ENCODE data around the gene LGR4. TPM values are rescaled to one million over a fixed set of nuclear protein-coding genes. Genes with fewer than 3 reads are reported as not detected.

The LGR4 gene
- total and polyA plus RNA-seq, 10 of the 15 experiments (the other 5 are each of a cell fraction or from before 2014, with no cell fraction given), result under 0.01 to 0.64 (median 0.04) TPM; not detected in 5

DNA sequence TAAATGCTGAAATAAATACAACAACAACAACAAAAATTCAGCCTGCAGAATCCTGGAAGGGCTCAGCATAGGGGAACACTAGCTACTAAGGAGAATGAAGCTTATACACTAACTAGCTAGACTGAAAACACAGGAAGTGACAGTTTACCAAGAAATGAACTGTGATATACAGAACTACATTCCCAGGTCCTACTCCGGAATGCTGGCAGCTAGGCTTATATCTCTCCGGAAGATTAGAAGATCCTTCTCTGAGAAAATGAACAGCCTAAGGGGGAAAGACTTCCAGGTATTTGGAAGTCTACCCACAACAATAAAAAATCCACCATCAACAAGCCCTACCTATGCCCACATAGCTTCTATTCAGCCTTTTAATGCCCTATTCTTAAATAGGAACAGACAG, 140.6 kb downstream of the LGR4 start:
- Histone ChIP-seq H3K4me2 (ENCODE audit: control insufficient read depth, insufficient read depth) (no peak overlapping the region), H3K4me3 (no peak overlapping the region), H3K9ac (ENCODE audit: control insufficient read depth, insufficient read depth, low read length) (no peak overlapping the region), H3K79me2 (ENCODE audit: control insufficient read depth, insufficient read depth, low read length) (no peaks in the 10 kb centered on the region), H3K36me3 (ENCODE audit: control insufficient read depth in 2 of 2, insufficient read depth in 2 of 2, low read length in 1 of 2) (no peaks in the 10 kb centered on the region; a peak in 1 of 4 replicates), H3K9me3 (replicated peaks; ENCODE audit: control insufficient read depth, insufficient read depth, low read length) (no peaks in the 10 kb centered on the region), H3K27me3 (replicated peaks in 1 of 2; ENCODE audit: control insufficient read depth in 2 of 2, insufficient read depth in 2 of 2, low read length in 1 of 2) (no peaks in the 10 kb centered on the region), H4K20me1 (ENCODE audit: control insufficient read depth, insufficient read depth) (no peaks in the 10 kb centered on the region), H3K4me1 (ENCODE audit: control insufficient read depth, insufficient read depth, low read length) (no peaks in the 10 kb centered on the region), H3K27ac (ENCODE audit: control insufficient read depth, insufficient read depth) (no peak overlapping the region), H2AFZ (ENCODE audit: control insufficient read depth, low read depth, low read length) (no peak overlapping the region)
- 93% methylated on average over 2 of the region's 2 CpGs for WGBS (ENCODE audit: insufficient coverage, insufficient replicate concordance, low lambda C conversion rate, missing lambda C conversion rate)
- ATAC-seq, result no peak
- ChIA-PET CTCF (interaction anchor here (0.7 kb wide), 1 partner anchor 290 kb away, joined by 3 read pairs; no protein-coding TSS in a partner anchor), POLR2A (no interaction called here), RAD21 (ENCODE audit: unreplicated experiment) (interaction anchor here (0.7 kb wide), 1 partner anchor 33 kb away, joined by 3 read pairs; no protein-coding TSS in a partner anchor), SMC1A (ENCODE audit: uncharacterized antibody, unreplicated experiment) (no interaction called here)
- TF ChIP-seq CBX5 (IDR thresholded peaks at IDR 0.05; ENCODE audit: low read depth) (no peak), ZBED1 (IDR thresholded peaks at IDR 0.05; ENCODE audit: borderline replicate concordance) (no peak)
- FAIRE-seq, result no peak
- BruUV-seq (replicated peaks), result no TSS peak
- in situ Hi-C loops (cut with MboI) (no loop called here), intact Hi-C loops (cut with micrococcal nuclease; ENCODE audit: unreplicated experiment) (no loop called here)
- DNase-seq (ENCODE audit: low read depth, low spot score), result no peak

DNA sequence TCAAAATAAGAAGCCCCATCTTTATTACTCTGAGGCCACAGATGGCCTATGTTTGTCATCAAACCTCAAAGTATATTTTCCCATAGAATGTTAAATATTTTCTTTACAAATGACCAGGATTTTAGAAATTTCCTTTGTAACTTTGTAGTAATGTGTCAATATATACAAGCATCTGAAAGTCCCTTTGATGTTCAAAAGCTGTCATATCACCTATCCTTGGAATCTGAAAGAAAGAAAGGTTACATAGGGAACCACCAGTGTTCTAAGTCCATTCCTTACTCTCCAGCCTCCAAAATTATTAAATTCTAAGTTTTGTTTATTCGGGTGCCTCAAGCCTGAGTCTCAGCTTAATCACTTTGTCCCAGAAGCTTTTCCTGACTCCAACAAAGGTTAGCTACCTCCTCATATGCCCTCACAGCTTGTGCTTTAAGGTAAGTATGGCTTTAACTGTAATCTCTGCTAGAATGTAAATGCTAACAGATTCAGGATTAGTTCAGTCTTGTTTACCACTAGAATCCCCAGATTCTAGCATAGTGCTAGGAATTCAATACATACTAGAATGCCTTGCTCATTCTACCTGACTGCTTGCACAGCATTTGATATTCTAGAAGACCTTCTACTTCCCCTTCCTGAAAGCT, 141.8 kb downstream of the LGR4 start:
- intact Hi-C loops (cut with micrococcal nuclease; ENCODE audit: unreplicated experiment), result no loop called here
- H3K36me3 ChIP-seq (ENCODE audit: control insufficient read depth in 2 of 2, insufficient read depth in 2 of 2, low read length in 1 of 2), result no peaks in the 10 kb centered on the region
- TF ChIP-seq NFXL1 (IDR thresholded peaks at IDR 0.05; ENCODE audit: borderline replicate concordance), result no peak
- no peak for TF ChIP-seq CREB1 (IDR thresholded peaks at IDR 0.05; ENCODE audit: low read depth)
- no peak for TF ChIP-seq TCF7 (IDR thresholded peaks at IDR 0.05; ENCODE audit: borderline replicate concordance)
- TF ChIP-seq, protein P1, sequence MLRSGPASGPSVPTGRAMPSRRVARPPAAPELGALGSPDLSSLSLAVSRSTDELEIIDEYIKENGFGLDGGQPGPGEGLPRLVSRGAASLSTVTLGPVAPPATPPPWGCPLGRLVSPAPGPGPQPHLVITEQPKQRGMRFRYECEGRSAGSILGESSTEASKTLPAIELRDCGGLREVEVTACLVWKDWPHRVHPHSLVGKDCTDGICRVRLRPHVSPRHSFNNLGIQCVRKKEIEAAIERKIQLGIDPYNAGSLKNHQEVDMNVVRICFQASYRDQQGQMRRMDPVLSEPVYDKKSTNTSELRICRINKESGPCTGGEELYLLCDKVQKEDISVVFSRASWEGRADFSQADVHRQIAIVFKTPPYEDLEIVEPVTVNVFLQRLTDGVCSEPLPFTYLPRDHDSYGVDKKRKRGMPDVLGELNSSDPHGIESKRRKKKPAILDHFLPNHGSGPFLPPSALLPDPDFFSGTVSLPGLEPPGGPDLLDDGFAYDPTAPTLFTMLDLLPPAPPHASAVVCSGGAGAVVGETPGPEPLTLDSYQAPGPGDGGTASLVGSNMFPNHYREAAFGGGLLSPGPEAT (IDR thresholded peaks at IDR 0.05; ENCODE audit: low read depth), result no peak
- TF ChIP-seq BCL11A (IDR thresholded peaks at IDR 0.05; ENCODE audit: low read depth, low read length), result no peak
- TF ChIP-seq, protein P2, sequence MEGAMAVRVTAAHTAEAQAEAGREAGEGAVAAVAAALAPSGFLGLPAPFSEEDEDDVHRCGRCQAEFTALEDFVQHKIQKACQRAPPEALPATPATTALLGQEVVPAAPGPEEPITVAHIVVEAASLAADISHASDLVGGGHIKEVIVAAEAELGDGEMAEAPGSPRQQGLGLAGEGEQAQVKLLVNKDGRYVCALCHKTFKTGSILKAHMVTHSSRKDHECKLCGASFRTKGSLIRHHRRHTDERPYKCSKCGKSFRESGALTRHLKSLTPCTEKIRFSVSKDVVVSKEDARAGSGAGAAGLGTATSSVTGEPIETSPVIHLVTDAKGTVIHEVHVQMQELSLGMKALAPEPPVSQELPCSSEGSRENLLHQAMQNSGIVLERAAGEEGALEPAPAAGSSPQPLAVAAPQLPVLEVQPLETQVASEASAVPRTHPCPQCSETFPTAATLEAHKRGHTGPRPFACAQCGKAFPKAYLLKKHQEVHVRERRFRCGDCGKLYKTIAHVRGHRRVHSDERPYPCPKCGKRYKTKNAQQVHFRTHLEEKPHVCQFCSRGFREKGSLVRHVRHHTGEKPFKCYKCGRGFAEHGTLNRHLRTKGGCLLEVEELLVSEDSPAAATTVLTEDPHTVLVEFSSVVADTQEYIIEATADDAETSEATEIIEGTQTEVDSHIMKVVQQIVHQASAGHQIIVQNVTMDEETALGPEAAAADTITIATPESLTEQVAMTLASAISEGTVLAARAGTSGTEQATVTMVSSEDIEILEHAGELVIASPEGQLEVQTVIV (IDR thresholded peaks at IDR 0.05; ENCODE audit: borderline replicate concordance, partially characterized antibody), result no peak
- TF ChIP-seq NR2C1 (IDR thresholded peaks at IDR 0.05), result no peak
- TF ChIP-seq PAX5 (IDR thresholded peaks at IDR 0.05; ENCODE audit: borderline replicate concordance, low read depth, low read length), result no peak
- no peak for TF ChIP-seq TARDBP (IDR thresholded peaks at IDR 0.05; ENCODE audit: borderline replicate concordance)
- no peak for TF ChIP-seq BACH1 (IDR thresholded peaks at IDR 0.05; ENCODE audit: borderline replicate concordance)
- H3K9ac ChIP-seq (ENCODE audit: control insufficient read depth, insufficient read depth, low read length), result no peak overlapping the region
- BruUV-seq (replicated peaks), result no TSS peak
- 100% methylated on average over 1 of the region's 1 CpG for WGBS (ENCODE audit: insufficient coverage, insufficient replicate concordance, low lambda C conversion rate, missing lambda C conversion rate)
- in situ Hi-C loops (cut with MboI), result no loop called here
- FAIRE-seq (no peak), DNase-seq (ENCODE audit: low read depth, low spot score) (no peak), ATAC-seq (no peak)
- RAD21 ChIA-PET (ENCODE audit: unreplicated experiment), result no interaction called here
- H3K27ac ChIP-seq (ENCODE audit: control insufficient read depth, insufficient read depth), result no peak overlapping the region
- POLR2A ChIA-PET, result interaction anchor here (0.7 kb wide), 1 partner anchor 22 kb away, joined by 4 read pairs; no protein-coding TSS in a partner anchor
- no peaks in the 10 kb centered on the region for H3K27me3 ChIP-seq (replicated peaks in 1 of 2; ENCODE audit: control insufficient read depth in 2 of 2, insufficient read depth in 2 of 2, low read length in 1 of 2)
- no peaks in the 10 kb centered on the region for H4K20me1 ChIP-seq (ENCODE audit: control insufficient read depth, insufficient read depth)
- CTCF ChIA-PET, result interaction anchor here (1.1 kb wide), 1 partner anchor 33 kb away, joined by 4 read pairs; no protein-coding TSS in a partner anchor
- H3K4me1 ChIP-seq (ENCODE audit: control insufficient read depth, insufficient read depth, low read length), result no peaks in the 10 kb centered on the region
- no peak overlapping the region for H2AFZ ChIP-seq (ENCODE audit: control insufficient read depth, low read depth, low read length)
- H3K4me3 ChIP-seq, result no peak overlapping the region
- H3K4me2 ChIP-seq (ENCODE audit: control insufficient read depth, insufficient read depth), result no peak overlapping the region
- H3K79me2 ChIP-seq (ENCODE audit: control insufficient read depth, insufficient read depth, low read length), result no peaks in the 10 kb centered on the region
- no peaks in the 10 kb centered on the region for H3K9me3 ChIP-seq (replicated peaks; ENCODE audit: control insufficient read depth, insufficient read depth, low read length)
- SMC1A ChIA-PET (ENCODE audit: uncharacterized antibody, unreplicated experiment), result interaction anchor here (1.0 kb wide), 1 partner anchor 18 kb away, joined by 3 read pairs; no protein-coding TSS in a partner anchor

Measured in GM12878 (cell line).